Erythroblast (primary cell): ENCODE results near the gene ZDHHC6.
"Not testable (repeated sequence)": the region's sequence is repeated elsewhere in the genome, so short reads cannot be mapped to it uniquely, and the experiment has no call there.

Experiments used
- GATA1 ChIP-seq: IDR thresholded peaks from 2 replicates; pipeline ENCODE4 v1.6.1; 2011; ENCODE audit warnings: low read depth, mild to moderate bottlenecking, control low read depth, low read length, moderate library complexity
- POLR2A ChIP-seq: IDR thresholded peaks from 2 replicates; pipeline ENCODE4 v1.6.1; 2011; ENCODE audit warnings: mild to moderate bottlenecking, low read length

DNA sequence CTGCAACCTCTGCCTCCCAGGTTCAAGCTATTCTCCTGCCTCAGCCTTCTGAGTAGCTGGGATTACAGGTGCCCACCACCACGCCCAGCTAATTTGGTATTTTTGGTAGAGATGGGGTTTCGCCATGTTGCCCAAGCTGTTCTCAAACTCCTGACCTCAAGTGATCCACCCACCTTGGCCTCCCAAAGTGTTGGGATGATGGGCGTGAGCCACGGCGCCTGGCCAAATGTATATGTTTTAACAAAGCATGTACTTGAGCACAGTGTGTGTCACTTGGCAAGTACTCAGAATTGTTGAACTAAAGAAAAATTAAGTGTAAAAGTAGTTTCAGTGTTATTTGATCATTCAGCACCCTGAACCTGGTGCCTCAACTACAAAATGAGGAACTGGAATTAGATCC is 17.4 kb upstream of the ZDHHC6 start:
- not testable (repeated sequence) for TF ChIP-seq POLR2A, GATA1
